GM23248 (cell line): ENCODE measurements around the gene NRP1. TPM values are rescaled to one million over a fixed set of nuclear protein-coding genes. Genes with fewer than 3 reads are reported as not detected.

ENCODE experiments used
- DNase-seq: peaks from one replicate; pipeline ENCODE4 v3.0.0-alpha.2; 2015
- H2AFZ ChIP-seq: fragments of 200-600 bp; sonication (generic); 2 replicates; pipeline ENCODE4 v1.6.1; 2016; ENCODE audit warnings: antibody characterized with exemption
- H3F3A ChIP-seq: fragments of 200-600 bp; sonication (generic); 2 replicates; pipeline ENCODE4 v1.6.1; 2016; ENCODE audit warnings: mild to moderate bottlenecking, antibody characterized with exemption, mixed run types; ENCODE audit not compliant: insufficient read depth
- H3K27ac ChIP-seq: fragments of 200-600 bp; sonication (generic); 2 replicates; pipeline ENCODE4 v1.5.1; 2016; ENCODE audit warnings: mild to moderate bottlenecking
- H3K27me3 ChIP-seq: fragments of 200-600 bp; sonication (generic); replicated peaks from 2 replicates; pipeline ENCODE4 v1.6.1; 2016; ENCODE audit warnings: mild to moderate bottlenecking; ENCODE audit not compliant: insufficient read depth
- H3K36me3 ChIP-seq: fragments of 200-600 bp; sonication (generic); 2 replicates; pipeline ENCODE4 v1.6.1; 2016; ENCODE audit warnings: low read depth, mild to moderate bottlenecking
- H3K4me1 ChIP-seq: fragments of 200-600 bp; sonication (generic); 2 replicates; pipeline ENCODE4 v1.6.1; 2016; ENCODE audit warnings: mild to moderate bottlenecking; ENCODE audit not compliant: insufficient read depth
- H3K4me2 ChIP-seq: fragments of 200-600 bp; sonication (generic); one replicate; pipeline ENCODE4 v1.6.1; 2016; ENCODE audit warnings: mild to moderate bottlenecking; ENCODE audit not compliant: unreplicated experiment
- H3K4me3 ChIP-seq: fragments of 200-600 bp; sonication (generic); 2 replicates; pipeline ENCODE4 v1.5.1; 2016; ENCODE audit warnings: mild to moderate bottlenecking
- H3K79me2 ChIP-seq: fragments of 200-600 bp; sonication (generic); 2 replicates; pipeline ENCODE4 v1.6.1; 2016; ENCODE audit warnings: mild to moderate bottlenecking; ENCODE audit not compliant: insufficient read depth
- H3K9ac ChIP-seq: fragments of 200-600 bp; sonication (generic); 2 replicates; pipeline ENCODE4 v1.6.1; 2016; ENCODE audit warnings: mild to moderate bottlenecking
- H3K9me2 ChIP-seq: fragments of 200-600 bp; sonication (generic); 2 replicates; pipeline ENCODE4 v1.6.1; 2016; ENCODE audit warnings: mixed run types, mild to moderate bottlenecking, moderate library complexity; ENCODE audit not compliant: insufficient read depth
- H3K9me3 ChIP-seq: fragments of 200-600 bp; sonication (generic); one replicate; pipeline ENCODE4 v1.6.1; 2017; ENCODE audit warnings: low read depth
- H4K20me1 ChIP-seq: fragments of 200-600 bp; sonication (generic); 2 replicates; pipeline ENCODE4 v1.6.0; 2016; ENCODE audit not compliant: insufficient read depth
- EZH2 ChIP-seq: fragments of 200-600 bp; sonication (generic); IDR thresholded peaks from 2 replicates; pipeline ENCODE4 v1.6.1; 2018; ENCODE audit warnings: antibody characterized with exemption, mild to moderate bottlenecking; ENCODE audit not compliant: insufficient read depth, poor library complexity, severe bottlenecking
- EZH2phosphoT487 ChIP-seq: fragments of 200-600 bp; sonication (generic); IDR thresholded peaks from 2 replicates; pipeline ENCODE4 v1.6.1; 2018; ENCODE audit warnings: antibody characterized with exemption, moderate library complexity, mild to moderate bottlenecking, low read depth; ENCODE audit not compliant: insufficient read depth
- WGBS, 2 experiments: methylation state at CpG; one replicate each; pipeline ENCODE4 v1.1.6; 2015 to 2017; ENCODE audit warnings: low lambda C conversion rate in 2 of 2, low coverage in 1 of 2; ENCODE audit errors: missing lambda C conversion rate in 2 of 2; 5-methylcytosine and 5-hydroxymethylcytosine counted together
- in situ Hi-C: fragments of 300-500 bp; cut with MboI; formaldehyde crosslinking; loops from 2 replicates; pipeline ENCODE4 v1.15.0; 2020
- polyA plus RNA-seq: library from polyadenylated mRNA; unstranded; fragments of >200 nt; fragmentation: Nextera tagmentation; extraction: Ambion mirVana; gene quantifications from 2 replicates; pipeline ENCODE4 v1.2.1, GENCODE V29; 2016
- total RNA-seq: library from RNA; depleted of rRNA; stranded (reverse); fragments of >200 nt; shearing (Covaris generic); gene quantifications from 2 replicates; pipeline ENCODE4 v1.2.3, GENCODE V29; 2014

The NRP1 gene
- total and polyA plus RNA-seq, 2 experiments from 2014 or later, result 152 to 175 TPM

DNA sequence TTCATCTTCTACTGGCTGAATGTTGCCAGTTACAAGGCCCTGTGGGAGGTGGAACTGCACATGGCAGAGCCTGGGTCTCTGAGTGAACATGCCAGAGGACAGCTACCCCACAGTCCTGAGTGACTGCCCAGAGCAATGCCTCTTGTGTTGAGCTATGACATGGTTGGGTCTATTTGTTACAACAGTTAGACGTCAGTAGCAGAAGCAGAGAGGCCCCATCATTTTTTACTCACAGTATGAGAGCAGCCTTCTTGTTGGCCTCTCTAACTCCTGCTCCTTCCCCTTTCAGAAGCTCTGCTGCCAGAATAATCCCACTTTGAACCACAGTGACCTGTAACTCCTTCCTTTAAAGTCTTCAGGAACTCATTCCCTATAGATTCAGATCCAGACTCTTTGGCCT is 30.8 kb upstream of the NRP1 start:
- peak; percentile 24 for DNase-seq
- no peak for TF ChIP-seq EZH2
- no peak for TF ChIP-seq EZH2phosphoT487
- Histone ChIP-seq H3K4me1 (peaks cover 44% of the 10 kb centered on the region), H3K27ac (peak overlapping the region; percentile 97), H3K79me2 (no peaks in the 10 kb centered on the region), H3K4me3 (peak overlapping the region; percentile 44), H3K9me2 (no peaks in the 10 kb centered on the region), H3K9me3 (no peaks in the 10 kb centered on the region), H4K20me1 (no peaks in the 10 kb centered on the region), H3K36me3 (no peaks in the 10 kb centered on the region), H3K9ac (peak overlapping the region; percentile 72), H3F3A (peaks cover 44% of the 10 kb centered on the region), H3K4me2 (peak overlapping the region; percentile 74), H2AFZ (peak overlapping the region; percentile 65), H3K27me3 (no peaks in the 10 kb centered on the region)
- in situ Hi-C loops, result no loop called here
- 43 to 67% methylated on average over 1 of the region's 1 CpG for WGBS, 2 experiments

DNA sequence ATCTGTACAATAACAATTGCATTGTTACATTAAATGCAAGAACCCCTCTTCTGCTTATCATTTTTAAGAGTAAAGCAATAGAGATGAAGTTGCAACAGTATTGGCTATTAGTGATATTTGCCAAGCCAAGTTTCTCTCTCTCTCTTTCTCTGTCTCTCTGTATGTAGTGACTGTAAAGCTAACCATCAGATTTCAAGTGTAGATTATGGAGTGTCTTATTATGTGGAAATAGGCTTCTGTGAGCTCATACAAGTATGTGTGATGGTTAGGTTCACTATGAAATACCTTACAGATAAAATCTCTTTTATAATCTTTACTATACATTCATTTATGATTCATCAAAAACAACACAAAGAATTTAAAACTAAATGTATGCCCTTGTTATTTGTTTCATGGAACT is 28.6 kb upstream of the NRP1 start:
- H3K9me2 ChIP-seq, result no peaks in the 10 kb centered on the region
- no peak overlapping the region for H3K9ac ChIP-seq
- no peaks in the 10 kb centered on the region for H3K79me2 ChIP-seq
- no peak overlapping the region for H3K4me2 ChIP-seq
- no peak overlapping the region for H3K27ac ChIP-seq
- H3K4me1 ChIP-seq, result peaks cover 44% of the 10 kb centered on the region
- no peak overlapping the region for H2AFZ ChIP-seq
- TF ChIP-seq EZH2 (no peak), EZH2phosphoT487 (no peak)
- peak; percentile 51 for DNase-seq
- no peak overlapping the region for H3K4me3 ChIP-seq
- H3K36me3 ChIP-seq, result no peaks in the 10 kb centered on the region
- H4K20me1 ChIP-seq, result no peaks in the 10 kb centered on the region
- in situ Hi-C loops, result no loop called here
- H3F3A ChIP-seq, result peaks cover 44% of the 10 kb centered on the region
- no peaks in the 10 kb centered on the region for H3K27me3 ChIP-seq
- no peaks in the 10 kb centered on the region for H3K9me3 ChIP-seq

DNA sequence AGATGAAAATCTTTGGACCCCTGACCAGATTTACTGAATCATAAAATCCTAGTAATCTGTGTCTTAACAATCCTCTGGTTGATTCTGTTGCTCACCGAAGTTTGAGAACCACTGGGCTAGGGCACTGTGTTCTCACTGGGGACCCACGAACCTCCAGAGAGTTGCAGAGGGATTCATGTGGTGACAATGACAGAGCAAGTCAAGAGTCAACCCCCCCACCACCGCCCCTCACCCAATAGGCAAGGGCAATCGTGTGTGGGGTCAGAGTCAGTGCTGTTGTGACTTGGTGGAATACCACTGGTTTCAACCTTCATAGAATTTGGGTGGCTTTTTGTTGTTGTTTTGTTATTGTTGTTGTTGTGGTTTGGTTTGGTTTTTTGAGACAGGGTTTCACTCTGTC is 23.5 kb upstream of the NRP1 start:
- in situ Hi-C loops, result no loop called here
- 68 to 71% methylated on average over 4 of the region's 4 CpGs for WGBS, 2 experiments
- no peaks in the 10 kb centered on the region for H3K9me2 ChIP-seq
- H3K4me3 ChIP-seq, result no peak overlapping the region
- no peaks in the 10 kb centered on the region for H3K36me3 ChIP-seq
- H2AFZ ChIP-seq, result no peak overlapping the region
- H3K27ac ChIP-seq, result no peak overlapping the region
- H4K20me1 ChIP-seq, result no peaks in the 10 kb centered on the region
- no peak overlapping the region for H3K9ac ChIP-seq
- no peaks in the 10 kb centered on the region for H3K79me2 ChIP-seq
- no peak for DNase-seq
- no peaks in the 10 kb centered on the region for H3K27me3 ChIP-seq
- TF ChIP-seq EZH2 (no peak), EZH2phosphoT487 (no peak)
- no peaks in the 10 kb centered on the region for H3K9me3 ChIP-seq
- no peak overlapping the region for H3K4me2 ChIP-seq
- peaks cover 8% of the 10 kb centered on the region for H3K4me1 ChIP-seq
- H3F3A ChIP-seq, result peaks cover under 1% of the 10 kb centered on the region; the same call in 1 of the 2 replicates

DNA sequence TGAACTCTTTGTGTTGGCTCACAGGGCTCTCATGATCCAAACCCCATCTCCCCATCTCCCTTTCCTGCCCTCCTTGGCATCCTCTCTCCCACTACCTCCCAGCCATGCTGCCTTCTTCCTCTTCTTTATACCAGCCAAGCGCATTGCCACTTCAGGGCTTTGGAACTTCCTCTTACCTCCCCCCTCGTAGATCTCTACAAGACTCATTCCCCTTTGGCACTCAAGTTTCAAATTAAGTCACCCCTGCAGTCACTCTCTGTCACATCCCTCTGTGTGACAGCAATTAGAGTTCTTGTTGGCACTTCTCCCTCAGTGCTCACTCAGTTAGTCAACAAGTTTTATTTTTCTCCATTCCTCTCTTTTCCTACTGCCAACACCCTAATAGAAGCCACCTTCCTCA is 20.8 kb upstream of the NRP1 start:
- Histone ChIP-seq H3K9me2 (no peaks in the 10 kb centered on the region), H3K4me1 (peaks cover 12% of the 10 kb centered on the region), H2AFZ (no peak overlapping the region), H3K79me2 (no peaks in the 10 kb centered on the region), H3K9me3 (no peaks in the 10 kb centered on the region), H3K36me3 (no peaks in the 10 kb centered on the region), H3K9ac (no peak overlapping the region), H3K27me3 (no peaks in the 10 kb centered on the region), H3K4me2 (no peak overlapping the region), H3K4me3 (no peak overlapping the region), H3F3A (peaks cover 15% of the 10 kb centered on the region; the same call in 1 of the 2 replicates), H3K27ac (no peak overlapping the region), H4K20me1 (no peaks in the 10 kb centered on the region)
- TF ChIP-seq EZH2 (no peak), EZH2phosphoT487 (no peak)
- in situ Hi-C loops, result no loop called here
- DNase-seq, result peak; percentile 9
- 41 to 47% methylated on average over 2 of the region's 2 CpGs for WGBS, 2 experiments

DNA sequence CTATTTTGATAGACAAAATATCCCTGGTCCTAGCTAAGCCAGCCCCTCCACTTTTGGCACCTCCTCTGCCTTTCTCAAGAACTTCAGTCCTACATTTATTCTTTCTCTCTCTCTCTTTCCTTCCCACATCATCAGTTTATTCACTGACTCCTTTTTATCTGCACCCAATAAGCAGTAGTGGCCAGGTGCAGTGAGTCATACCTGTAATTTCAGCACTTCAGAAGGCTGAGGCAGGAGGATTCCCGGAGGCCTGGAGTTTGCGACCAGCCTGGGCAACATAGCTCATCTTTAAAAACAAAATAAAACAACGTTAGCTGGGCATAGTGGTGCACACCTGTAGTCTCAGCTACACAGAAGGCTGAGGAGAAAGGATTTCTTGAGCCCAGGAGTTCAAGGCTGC is 19.4 kb upstream of the NRP1 start:
- Histone ChIP-seq H3K9ac (no peak overlapping the region), H3K4me3 (no peak overlapping the region), H3K79me2 (no peaks in the 10 kb centered on the region), H3K4me2 (no peak overlapping the region), H4K20me1 (no peaks in the 10 kb centered on the region), H3K9me2 (no peaks in the 10 kb centered on the region), H3K4me1 (peaks cover 12% of the 10 kb centered on the region), H2AFZ (no peak overlapping the region), H3K36me3 (no peaks in the 10 kb centered on the region), H3F3A (peaks cover 15% of the 10 kb centered on the region; the same call in 1 of the 2 replicates), H3K9me3 (no peaks in the 10 kb centered on the region), H3K27me3 (no peaks in the 10 kb centered on the region), H3K27ac (no peak overlapping the region)
- WGBS, 2 experiments, result 83 to 86% methylated on average over 3 of the region's 3 CpGs
- in situ Hi-C loops, result no loop called here
- TF ChIP-seq EZH2 (no peak), EZH2phosphoT487 (no peak)
- no peak for DNase-seq
